Fibroblast of skin of back (primary cell): ENCODE results near the gene NLRC5.
"Not testable (repeated sequence)": the region's sequence is repeated elsewhere in the genome, so short reads cannot be mapped to it uniquely, and the experiment has no call there.

Experiments
- DNase-seq: peaks from one replicate; pipeline ENCODE4 v3.0.0-alpha.2; 2013

NLRC5 gene

GRCh38 chr16:57045694-57046381, 56.5 kb downstream of the NLRC5 start:
- DNase-seq, result peak; percentile 56

DNA sequence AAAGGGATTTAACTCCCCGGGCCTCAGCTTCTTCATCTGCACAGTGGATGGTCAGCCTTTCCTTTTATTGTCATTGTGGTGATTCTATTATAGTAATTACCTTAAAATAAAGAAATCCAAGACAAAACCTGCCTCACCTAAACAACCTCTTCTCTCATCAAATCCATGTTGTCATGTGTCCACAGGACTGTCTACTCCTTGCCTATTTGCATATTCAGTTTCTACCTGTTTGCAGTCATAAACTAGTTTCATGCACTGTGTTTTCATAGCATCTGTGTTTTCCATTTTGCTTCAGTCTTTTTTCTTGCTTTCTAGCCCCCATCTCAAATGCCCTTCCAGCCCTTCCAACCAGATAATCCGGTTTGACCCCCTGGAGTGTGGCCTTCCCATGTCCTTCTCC, 58.7 kb downstream of the NLRC5 start:
- no peak for DNase-seq

DNA sequence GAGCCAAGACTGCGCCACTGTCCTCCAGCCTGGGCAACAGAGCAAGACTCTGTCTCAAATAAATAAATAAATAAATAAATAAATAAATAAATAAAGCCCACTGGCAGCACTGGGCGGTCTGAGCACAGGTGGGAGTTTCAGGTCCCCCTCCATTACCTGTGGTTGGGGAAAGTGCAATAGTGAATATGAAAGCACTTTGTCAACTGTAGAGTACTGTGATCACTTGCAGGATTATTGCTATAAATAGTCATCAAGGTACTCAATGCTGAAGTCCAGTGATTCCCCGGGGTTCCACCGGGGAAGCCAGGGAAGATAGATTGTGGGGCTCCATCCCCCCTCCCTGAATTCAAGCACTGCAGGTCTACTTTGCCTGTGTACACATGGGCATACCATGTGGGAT, 60.3 kb downstream of the NLRC5 start:
- DNase-seq, result no peak

DNA sequence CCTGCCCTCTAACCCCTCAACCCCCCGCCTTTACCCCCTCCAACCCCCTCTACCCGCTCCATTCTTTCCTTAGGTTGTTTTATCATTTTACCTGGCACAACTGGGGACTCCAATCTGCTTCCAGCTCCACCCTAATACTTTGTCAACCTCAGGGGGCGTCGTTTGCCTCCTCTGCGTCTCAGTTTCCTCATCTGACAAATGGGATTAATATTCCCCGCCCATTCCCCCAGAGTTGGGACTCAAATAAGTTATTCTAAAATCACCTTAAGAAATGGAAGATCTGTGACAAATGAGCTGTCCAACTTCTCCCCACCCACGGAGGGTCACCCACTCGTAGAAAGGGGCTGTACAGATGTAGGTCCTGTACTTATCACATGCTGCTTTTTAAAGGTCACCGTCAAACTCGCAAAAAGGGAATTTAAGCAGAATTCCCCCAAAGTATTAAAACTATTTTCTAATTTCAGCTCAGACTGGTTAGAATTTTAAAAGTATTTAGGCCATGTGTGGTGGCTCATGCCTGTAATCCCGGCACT, 62.4 kb downstream of the NLRC5 start:
- DNase-seq, result no peak

GRCh38 chr16:57053206-57053605, 63.8 kb downstream of the NLRC5 start:
- DNase-seq, result no peak

DNA sequence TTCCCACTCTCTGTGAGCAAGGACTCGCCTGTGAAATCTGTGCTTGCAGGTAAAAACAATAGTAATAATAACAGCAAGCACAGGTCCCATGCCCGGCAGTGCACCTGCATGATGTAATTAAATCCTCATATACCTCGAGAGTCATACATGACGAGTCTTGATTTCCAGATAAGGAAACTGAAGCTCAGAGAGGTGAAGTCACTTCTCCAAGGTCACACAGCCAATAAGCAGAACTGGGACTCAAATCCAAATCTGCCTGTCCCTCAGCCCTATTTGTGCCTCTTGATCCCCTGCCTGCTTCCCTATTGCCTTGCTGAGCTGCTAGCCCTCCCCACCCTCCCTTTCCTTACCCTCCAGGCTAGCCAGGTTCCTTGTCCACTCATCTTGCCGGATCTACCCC, 65.0 kb downstream of the NLRC5 start:
- no peak for DNase-seq

DNA sequence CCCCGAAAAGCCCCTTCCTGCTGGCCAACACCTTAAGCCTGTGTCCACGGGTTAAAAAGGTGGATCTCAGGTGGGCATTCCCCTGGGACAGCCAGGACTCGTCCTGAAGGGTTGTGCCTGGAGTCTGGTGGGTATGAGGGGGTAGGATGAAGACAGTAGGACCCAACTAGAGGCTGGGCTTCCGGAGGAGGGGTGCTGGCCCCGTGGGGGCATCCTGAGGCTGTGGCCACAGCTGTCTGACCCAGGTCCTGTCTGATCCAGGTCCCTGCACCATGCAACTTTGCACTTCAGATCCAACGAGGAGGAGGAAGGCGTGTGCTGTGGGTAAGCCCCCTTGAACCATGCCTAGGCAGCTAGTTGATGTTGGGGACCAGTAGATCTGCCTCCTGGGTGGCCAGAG, 65.4 kb downstream of the NLRC5 start:
- no peak for DNase-seq

DNA sequence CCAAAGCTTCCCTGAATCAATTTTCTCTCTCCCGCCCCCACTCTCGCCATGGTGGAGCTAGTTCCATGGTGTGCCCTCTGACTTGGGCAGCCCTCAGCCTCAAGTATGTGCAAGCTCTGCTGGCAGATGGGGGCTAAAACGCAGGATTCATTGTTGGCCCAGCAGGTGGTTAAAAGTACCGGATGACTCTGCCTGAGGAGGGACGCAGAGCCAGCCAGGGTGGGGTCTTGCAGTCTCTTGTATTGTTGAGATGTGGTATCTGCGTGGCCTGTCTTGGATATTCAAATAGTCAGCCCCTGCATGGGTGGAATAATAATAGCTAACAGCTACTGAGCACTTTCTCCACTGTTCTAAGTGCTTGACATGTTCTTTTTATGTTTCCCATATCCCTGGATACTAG, 66.3 kb downstream of the NLRC5 start:
- DNase-seq, result no peak

DNA sequence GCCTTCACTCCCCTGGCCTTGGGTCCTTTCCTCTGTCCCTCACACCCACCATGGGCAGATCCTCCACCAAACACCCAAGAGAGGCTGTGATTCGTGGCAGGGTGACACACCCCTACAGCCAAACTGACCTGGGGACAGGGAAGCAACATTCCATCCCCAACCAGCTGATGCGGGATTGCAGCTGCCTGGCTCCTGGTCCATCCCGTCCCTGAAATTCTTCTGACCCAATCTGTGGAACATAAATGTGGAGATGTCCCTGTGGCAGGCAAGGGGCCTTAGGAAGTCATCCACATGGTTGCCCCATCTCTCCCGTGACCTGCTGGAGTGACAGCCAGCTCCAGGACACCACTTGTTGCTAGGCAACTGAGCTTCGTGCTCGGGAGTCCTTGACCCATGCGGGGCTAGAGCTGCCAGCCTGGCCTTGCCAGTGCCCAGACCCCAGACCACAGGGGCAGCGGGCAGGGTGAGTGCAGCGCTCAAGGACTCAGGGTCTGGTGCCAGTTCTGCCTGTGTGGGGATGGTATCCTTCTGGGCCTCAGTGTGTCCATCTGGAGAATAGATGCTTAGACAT, 69.0 kb downstream of the NLRC5 start:
- DNase-seq, result no peak

GRCh38 chr16:57060323-57061083, 71.1 kb downstream of the NLRC5 start:
- DNase-seq, result peak; percentile 12

GRCh38 chr16:57061084-57061905, 71.9 kb downstream of the NLRC5 start:
- peak; percentile 71 for DNase-seq

DNA sequence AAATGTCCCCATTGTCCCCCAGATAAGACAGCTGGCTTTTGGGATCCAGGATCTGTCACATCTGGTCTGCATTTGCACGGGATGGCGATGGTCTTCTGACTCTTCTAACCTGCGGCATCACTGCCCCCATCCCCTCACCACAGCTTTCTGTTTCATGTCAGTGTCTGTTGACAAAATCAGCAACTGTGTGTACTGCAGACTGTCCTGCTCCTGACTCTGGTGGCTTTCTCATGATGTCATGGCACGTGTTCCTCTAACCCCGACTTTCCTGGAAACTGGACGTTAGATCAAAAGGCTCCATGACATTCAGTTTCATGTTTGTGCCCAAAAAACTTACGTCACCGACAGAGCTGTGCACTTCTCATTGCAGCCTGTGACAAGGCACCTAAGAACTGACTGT, 73.0 kb downstream of the NLRC5 start:
- no peak for DNase-seq

DNA sequence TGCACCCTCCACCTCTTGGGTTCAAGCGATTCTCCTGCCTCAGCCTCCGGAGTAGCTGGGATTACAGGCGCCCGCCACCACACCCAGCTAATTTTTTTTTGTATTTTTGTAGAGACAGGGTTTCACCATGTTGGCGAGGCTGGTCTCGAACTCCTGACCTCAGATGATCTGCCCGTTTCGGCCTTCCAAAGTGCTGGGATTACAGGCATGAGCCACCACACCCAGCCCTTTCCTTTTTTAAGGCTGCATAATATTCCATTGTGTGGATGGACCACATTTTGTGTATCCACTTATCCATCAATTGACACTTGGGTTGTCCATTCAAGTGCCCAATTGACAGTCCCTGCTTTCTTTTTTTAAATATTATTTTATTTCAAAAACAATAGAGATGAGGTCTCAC, 73.8 kb downstream of the NLRC5 start:
- DNase-seq, result not testable (repeated sequence)

GRCh38 chr16:57064995-57065394, 75.6 kb downstream of the NLRC5 start:
- no peak for DNase-seq

- DNase-seq, result no peak
Measured at GRCh38 chr16:57066625-57067024, 77.3 kb downstream of the NLRC5 start.

GRCh38 chr16:57067347-57067746, 78.0 kb downstream of the NLRC5 start:
- no peak for DNase-seq

GRCh38 chr16:57069053-57069452, 79.7 kb downstream of the NLRC5 start:
- DNase-seq, result no peak

- DNase-seq, result no peak
Measured at GRCh38 chr16:57069635-57070370, 80.4 kb downstream of the NLRC5 start.

GRCh38 chr16:57070424-57070823, 81.1 kb downstream of the NLRC5 start:
- no peak for DNase-seq

DNA sequence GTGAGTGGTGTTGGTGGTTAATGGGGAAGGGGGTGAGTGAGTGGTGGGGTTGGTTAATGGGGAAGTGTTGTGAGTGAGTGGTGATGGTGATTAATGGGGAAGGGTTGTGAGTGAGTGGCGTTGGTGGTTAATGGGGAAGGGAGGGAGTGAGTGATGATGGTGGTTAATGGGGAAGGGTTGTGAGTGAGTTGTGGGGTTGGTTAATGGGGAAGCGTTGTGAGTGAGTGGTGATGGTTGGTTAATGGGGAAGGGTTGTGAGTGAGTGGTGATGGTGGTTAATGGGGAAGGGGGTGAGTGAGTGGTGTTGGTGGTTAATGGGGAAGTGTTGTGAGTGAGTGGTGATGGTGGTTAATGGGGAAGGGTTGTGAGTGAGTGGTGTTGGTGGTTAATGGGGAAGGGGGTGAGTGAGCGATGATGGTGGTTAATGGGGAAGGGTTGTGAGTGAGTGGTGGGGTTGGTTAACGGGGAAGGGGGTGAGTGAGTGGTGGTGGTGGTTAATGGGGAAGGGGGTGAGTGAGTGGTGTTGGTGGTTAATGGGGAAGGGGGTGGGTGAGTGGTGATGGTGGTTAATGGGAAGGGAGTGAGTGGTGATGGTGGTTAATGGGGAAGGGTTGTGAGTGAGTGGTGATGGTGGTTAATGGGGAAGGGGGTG, 81.8 kb downstream of the NLRC5 start:
- not testable (repeated sequence) for DNase-seq

- peak; percentile 58 for DNase-seq
Measured at GRCh38 chr16:57071831-57072582, 82.7 kb downstream of the NLRC5 start.
